D721Med (cell line): ENCODE results near the gene CCNO.
A peak's percentile ranks its signal among the peaks of the same experiment; 100 is the strongest.

ENCODE experiments used
- DNase-seq: peaks from one replicate; pipeline ENCODE4 v3.0.0; 2011; ENCODE audit warnings: low spot score; ENCODE audit not compliant: insufficient read length
- FAIRE-seq: peaks from 2 replicates; lab custom pipeline; 2011; peaks lifted over from hg19 to GRCh38; lab: Jason Lieb, UNC
- TF ChIP-seq, protein P1 (sequence below): IDR thresholded peaks from 2 replicates; pipeline ENCODE4 v1.5.1; 2012; ENCODE audit warnings: mild to moderate bottlenecking, control low read depth; ENCODE audit not compliant: insufficient read depth; ENCODE audit errors: missing control alignments

The CCNO gene

GRCh38 chr5:55230086-55230629 is 3.2 kb downstream of the CCNO start:
- no peak for DNase-seq
- TF ChIP-seq, protein P1, sequence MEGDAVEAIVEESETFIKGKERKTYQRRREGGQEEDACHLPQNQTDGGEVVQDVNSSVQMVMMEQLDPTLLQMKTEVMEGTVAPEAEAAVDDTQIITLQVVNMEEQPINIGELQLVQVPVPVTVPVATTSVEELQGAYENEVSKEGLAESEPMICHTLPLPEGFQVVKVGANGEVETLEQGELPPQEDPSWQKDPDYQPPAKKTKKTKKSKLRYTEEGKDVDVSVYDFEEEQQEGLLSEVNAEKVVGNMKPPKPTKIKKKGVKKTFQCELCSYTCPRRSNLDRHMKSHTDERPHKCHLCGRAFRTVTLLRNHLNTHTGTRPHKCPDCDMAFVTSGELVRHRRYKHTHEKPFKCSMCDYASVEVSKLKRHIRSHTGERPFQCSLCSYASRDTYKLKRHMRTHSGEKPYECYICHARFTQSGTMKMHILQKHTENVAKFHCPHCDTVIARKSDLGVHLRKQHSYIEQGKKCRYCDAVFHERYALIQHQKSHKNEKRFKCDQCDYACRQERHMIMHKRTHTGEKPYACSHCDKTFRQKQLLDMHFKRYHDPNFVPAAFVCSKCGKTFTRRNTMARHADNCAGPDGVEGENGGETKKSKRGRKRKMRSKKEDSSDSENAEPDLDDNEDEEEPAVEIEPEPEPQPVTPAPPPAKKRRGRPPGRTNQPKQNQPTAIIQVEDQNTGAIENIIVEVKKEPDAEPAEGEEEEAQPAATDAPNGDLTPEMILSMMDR: no peak
- no peak for FAIRE-seq

DNA sequence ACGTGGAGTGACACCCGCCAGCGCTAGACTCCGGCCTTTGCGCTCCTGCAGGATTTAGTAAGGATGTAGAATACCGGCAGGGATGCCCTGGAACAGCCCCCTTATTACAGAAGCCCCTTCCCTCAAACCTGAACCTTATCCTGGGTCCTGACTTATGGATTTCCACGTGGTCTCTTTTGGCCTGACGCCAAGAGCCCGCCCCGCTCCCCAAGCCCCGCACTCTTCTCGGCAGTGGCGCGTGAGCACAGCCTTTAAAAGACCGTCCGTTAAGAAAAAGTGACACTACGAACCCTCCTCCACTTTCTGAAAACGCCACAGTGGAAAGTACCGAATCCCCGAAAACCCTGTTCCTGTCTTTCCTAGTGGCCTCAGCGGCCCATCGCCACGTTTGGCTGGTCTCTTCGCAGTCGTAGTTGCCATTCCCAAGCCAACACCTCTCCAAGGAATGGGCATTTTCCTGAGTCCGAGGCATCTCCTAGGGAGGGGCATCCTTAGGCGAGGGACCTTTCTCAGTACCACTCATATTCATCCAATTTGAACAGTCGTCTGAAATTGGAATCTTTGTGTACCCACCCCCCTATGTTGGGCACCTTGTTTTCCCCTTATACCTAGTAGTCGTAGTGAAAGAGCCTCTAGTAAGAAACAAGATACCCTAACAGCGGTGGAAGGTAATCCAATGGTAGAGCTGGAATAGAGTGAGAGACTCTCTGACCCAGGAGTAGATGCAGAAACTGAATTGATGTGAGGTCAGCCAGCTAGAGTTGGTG is 5.6 kb downstream of the CCNO start:
- TF ChIP-seq, protein P1: no peak
- DNase-seq: no peak
- FAIRE-seq: no peak

GRCh38 chr5:55226934-55227663 is 6.3 kb downstream of the CCNO start, which contains the start of gene MCIDAS:
TSS of gene MCIDAS (minus strand) at chr5:55227315. CDS start at chr5:55227138, 177 bp downstream.
- no peak for DNase-seq
- no peak for FAIRE-seq

DNA sequence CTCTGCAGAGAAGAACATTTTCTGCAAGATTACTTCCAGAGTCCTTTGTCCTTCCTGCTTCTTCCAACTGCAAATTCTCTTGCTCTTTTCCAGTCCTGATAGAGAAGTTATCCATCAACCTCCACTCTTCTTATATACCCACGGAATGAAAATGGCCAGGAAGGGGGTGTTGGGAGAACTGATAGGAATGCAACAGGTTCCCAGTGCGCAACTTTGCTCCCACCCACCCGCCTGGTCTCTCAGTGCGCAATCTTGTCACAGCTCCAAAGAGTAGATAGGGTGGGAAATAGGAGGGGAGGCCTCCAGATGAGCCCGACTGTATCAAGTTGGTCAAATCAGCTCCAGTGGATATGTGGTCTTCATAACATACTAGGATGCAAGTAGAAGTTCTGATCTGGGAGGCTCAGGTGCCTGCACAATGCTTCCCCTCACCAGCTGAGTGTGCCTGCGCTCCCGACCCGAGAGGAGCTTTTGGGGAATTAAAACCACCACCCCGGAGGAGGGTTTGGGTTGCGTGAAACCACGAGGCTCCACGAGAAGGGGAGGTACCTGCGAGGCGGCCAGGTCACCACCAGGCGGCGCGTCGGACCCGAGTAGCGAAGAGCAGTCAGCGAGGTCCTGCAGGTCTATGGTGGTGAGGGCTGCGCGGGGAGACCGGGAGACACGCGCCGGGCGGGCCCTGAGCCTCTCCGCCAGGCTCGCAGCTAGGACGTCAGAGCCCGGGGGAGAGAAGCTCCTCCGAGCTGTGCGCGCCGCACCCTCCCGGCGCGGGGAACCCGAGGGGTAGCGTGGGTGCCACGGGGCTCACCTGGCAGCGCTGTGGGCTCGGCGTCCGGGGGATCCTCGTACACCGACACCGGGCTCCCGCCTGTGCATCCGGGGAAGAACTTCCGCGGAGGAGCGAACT is 7.1 kb downstream of the CCNO start:
- peak; percentile 86 for DNase-seq
- TF ChIP-seq, protein P1: peak; percentile 75
- FAIRE-seq: no peak

More at GRCh38 chr5:55226934-55227663, 6.3 kb downstream of the CCNO start, which contains the start of gene MCIDAS:
- TF ChIP-seq, protein P1: no peak

- no peak for FAIRE-seq
- DNase-seq: no peak
- TF ChIP-seq, protein P1: no peak
Measured at GRCh38 chr5:55225346-55225745, 8.1 kb downstream of the CCNO start.

GRCh38 chr5:55223812-55224240 is 9.6 kb downstream of the CCNO start:
- TF ChIP-seq, protein P1: no peak
- FAIRE-seq (no peak), DNase-seq (no peak)
